GM18868 (cell line): ENCODE data around the gene ANKRD29.

Experiments
- ATAC-seq: cut with Tn5 transposase; IDR thresholded peaks from one replicate; pipeline ENCODE4 v1.9.1; 2021; ENCODE audit warnings: mild to moderate bottlenecking, moderate library complexity; ENCODE audit not compliant: unreplicated experiment

The ANKRD29 gene

GRCh38 chr18:23688528-23688927, 25.8 kb upstream of the ANKRD29 start:
- no peak for ATAC-seq

- ATAC-seq, result no peak
These were observed 21.9 kb upstream of the ANKRD29 start for GRCh38 chr18:23684515-23685197.

DNA sequence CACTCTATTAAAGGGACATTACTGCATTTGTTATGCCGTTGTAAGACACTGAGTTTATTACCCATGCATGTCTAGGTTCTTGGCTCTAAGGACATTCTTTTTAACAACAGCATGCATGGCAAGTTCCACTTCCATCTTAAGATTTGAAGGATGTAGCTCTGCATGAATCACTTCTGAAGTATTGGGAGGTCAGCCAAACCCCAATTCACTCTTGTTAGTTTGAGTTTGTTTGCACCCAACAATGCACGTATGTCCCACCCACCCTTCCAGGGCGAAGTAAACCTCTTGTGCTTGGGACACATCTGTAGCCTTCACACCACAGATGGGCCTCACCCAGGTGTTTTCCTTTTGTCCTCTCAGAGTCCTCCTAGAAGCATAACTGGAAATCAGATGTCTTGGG, 21.0 kb upstream of the ANKRD29 start:
- no peak for ATAC-seq

- no peak for ATAC-seq
These were observed 20.4 kb upstream of the ANKRD29 start for GRCh38 chr18:23683155-23683554.

GRCh38 chr18:23682472-23682871, 19.8 kb upstream of the ANKRD29 start:
- peak; percentile 65 for ATAC-seq

DNA sequence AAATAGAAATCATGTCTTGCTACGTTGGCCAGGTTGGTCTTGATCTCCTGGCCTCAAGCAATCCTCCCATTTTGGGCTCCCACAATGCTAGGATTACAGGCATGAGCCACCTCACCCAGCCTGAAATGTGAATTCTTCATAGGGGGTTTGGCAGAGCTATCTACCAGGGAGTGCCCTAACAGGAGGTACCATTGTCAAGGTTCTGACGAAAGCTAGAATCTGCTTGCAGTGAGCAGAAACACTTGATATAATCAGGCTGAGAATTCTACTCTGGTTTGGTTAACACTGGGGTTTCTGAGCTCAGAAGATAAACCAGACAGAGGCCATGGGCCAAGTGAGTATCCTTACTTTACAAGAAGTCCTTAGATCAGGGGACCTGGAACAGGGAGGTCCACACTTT, 19.3 kb upstream of the ANKRD29 start:
- ATAC-seq, result peak; percentile 24

DNA sequence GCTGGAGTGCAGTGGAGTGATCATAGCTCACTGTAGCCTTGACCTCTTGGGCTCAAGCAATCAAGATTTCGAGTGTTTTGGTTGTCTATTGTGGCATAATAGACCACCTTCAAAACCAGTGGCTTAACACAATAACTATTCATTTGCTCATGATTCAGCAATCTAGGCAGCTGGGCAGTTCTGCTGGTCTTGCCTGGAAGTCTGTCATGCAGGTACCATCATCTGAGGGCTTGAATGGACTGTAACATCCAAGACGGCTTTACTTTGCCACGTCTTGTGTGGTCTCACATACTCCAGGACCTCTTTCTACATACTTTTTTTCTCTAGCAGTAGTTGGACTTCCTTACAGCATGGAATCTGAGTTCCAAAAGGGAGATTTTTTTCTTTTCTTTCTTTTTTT, 13.2 kb upstream of the ANKRD29 start:
- ATAC-seq, result no peak

- no peak for ATAC-seq
These were observed 12.5 kb upstream of the ANKRD29 start for GRCh38 chr18:23675236-23675635.

DNA sequence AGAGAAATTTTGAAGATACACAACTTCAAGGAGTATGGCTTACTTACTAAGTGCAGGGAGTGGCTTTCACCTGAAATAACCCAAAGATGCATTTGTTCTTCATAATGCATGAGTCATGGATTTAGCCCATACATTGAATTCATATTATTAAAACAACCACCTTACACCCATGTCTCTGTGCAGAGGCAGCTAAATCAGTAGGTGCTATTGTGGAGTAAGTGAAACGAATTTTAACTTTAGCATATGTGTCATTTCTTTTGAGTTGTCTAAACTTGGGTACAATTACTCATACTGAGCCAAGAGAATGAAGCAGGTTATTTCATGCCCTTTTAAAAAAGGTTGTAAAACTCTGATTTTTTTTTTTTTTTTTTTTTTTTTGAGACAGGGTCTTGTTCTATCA, 11.0 kb upstream of the ANKRD29 start:
- ATAC-seq, result no peak

- no peak for ATAC-seq
These were observed 8.9 kb upstream of the ANKRD29 start for GRCh38 chr18:23671564-23671963.

DNA sequence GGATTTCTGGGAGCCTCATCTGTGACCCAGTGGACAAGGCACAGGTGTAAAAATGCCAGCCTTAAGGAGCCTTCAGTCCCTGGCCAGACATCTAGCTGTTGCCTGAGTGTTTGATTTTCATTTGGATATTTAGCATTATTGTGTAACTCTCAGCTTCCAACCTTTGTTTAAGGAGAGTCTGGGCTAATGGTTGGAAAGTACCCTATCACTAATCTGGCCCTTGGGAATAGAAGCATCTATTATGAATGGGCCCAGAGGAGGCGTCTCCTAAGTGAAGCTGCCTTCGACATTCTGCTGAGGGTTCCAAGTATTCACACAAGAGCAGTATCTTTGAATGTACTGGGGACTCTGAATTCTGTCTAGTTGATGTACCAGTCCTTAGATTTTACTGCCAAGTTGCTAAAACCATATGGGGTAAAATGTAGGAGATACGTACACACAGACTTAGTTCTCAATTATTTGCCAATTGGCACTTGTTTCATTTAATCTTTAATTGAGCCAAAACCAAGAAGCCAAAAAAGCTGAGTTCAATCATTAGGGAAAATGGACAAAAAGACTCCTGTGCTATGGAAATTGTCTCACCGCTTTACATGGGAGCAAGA, 7.2 kb upstream of the ANKRD29 start:
- ATAC-seq, result no peak

DNA sequence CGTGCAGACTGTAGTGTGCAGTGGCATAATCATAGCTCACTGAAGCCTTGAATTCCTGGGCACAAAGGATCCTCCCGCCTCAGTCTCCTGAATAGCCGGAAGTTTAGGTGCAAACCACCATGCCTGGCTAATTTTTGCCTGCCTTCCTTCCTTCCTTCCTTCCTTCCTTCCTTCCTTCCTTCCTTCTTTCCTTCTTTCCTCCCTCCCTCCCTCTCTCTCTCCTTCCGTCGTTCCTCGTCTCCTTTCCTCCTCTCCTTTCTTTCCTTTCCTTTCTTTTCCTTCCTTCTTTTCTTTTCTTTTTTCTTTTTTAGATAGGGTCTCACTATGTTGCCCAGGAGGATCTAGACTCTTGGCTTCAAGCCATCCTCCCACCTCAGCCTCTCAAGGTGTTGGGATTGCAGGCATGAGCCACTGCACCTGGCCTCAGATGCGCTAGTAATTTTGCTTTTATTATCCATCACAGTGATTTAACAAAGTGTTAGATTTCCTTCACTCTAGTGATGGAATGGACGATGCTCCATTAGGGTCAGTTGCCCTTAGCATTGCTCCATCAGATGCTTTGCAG, 6.6 kb upstream of the ANKRD29 start:
- no peak for ATAC-seq

- ATAC-seq, result no peak
These were observed 6.0 kb upstream of the ANKRD29 start for GRCh38 chr18:23668731-23669130.

DNA sequence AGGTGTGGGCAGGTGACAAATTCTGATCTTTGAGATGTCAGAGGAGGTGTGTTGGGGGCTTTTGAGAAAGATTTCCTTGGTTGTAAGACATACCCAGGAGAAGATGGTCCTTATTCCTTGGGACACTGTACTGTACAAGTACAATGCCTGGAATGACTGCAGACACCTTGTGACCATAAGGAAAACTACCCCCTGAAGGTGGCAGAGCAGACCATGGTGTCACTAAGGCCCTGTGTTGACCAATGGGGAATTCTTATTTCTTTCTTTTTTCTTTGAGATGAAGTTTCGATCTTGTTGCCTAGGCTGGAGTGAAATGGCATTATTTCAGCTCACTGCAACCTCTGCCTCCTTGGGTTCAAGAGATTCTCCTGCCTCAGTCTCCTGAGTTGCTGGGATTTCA, 4.4 kb upstream of the ANKRD29 start:
- no peak for ATAC-seq

DNA sequence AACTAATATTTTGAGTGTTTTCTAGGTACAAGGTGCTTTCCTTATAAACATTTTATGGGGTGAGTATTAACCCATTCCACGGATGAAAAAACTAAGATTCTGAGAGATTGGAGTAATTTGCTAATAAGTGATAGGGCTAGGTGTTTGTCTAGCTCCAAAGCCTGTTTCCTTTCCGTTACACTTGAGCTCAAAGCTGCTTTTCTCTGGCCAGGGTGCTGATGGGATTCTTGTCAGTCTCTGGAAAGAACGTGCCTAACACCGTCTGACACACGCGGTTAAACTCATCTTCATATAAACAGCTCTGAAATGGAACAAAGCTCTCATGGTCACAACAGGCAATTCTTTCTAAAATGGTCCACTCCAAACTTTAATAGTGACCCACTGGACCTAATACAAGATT, 2.0 kb upstream of the ANKRD29 start:
- ATAC-seq, result no peak

DNA sequence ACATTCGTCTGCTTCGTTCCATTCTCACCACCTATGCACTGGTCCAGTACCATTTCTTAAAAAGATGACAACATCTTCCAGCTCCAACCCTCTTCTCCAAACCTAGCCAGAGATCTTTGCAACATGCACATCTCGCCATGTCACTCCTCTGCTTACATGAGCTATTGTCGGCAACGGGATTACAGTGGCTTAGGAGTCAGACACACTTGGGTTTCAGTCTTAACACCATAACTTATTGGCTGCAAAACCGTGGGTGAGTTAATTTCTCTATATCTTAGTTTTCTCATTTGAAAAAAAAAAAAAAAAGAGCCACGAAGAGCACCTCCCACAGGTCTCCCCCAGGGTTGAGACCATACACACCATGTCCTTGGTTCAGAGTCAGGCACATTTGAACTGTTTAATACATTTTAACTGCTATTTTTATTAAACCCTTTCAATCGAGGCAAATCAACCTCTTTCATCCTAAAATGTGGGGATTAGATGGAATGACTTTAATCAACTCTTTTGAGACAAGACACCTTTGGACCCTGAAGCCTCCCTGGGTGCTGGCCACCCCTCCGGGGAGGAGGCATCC, 889 bp downstream of the ANKRD29 start:
- no peak for ATAC-seq

DNA sequence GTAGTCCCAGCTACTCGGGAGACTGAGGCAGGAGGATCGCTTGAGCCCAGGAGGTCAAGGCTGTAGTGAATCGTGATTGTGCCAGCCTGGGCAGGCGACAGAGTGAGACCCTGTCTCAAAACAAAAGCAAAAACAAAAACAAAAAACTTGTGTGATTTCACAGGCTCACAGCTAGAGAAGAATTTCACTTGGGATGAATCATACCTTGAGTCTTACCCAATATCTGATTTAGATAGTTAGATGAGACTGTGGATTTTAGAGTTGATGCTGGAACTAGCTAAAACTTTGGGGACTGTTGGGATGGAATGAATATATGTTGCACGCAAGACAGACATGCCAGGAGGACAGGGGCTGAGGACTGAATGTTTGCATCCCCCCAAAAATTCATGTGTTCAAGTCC, 4.4 kb downstream of the ANKRD29 start:
- no peak for ATAC-seq

DNA sequence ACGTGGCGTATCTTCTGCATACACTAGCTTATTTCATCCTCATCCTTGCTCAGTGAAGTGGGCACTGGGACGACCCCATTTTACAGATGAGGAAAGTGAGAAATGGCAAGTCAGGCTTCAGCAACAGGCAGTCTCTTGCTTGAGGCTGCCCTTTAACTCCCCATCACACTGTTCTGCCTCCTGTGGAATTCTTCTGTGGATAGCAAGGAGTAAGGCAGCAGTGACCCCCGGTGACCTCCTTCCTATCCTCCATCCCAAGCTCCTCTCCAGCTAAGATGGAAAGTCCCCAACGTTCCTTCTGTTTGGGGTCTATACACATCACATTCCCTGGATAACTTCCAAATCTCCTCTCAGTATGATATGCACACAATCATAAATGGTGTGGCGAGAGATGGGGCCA, 10.5 kb downstream of the ANKRD29 start:
- ATAC-seq, result no peak

DNA sequence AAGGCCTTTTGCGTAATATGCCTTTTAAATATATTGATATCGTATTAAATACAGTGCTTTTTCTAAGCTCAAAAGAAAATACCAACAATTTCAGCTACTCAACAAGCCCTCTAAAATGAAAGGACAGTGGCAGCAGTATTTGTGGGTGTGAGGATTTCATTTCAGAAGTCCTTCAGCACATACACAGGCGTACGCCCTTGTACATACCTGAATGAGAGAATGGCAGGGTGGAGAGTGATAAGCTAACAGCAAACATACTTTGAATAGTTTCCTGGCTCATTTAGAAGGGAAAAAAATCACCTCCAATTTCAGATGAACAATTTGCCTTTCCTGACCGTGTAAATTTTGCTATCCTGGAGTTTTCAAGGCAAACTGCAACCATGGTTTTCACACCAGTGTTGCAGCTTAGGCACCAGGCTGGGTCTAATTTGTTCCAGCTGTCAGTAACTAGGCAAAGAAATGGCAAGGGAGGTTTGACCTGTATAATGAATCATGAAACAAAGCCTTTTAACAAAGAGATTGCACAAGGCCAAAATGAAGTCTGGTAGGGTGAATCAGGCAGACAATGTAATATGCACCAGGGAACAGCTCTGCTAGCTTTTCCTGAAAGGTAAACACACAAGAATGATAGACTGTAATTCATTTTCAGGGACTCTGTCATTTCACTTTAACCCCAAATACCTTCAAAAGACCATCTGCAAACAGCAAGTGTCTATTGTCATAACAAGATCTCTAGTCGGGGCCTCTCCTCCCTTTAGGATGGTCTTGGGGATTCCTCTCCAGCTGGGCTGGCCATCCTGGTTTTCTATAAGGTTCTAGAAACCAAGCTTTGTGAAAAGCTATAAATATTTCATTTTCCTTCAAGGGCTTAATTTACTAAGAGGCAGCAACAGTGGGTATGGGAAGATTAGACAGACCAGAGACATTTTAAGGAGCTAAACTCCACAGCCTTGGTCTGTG, 11.5 kb downstream of the ANKRD29 start:
- no peak for ATAC-seq

DNA sequence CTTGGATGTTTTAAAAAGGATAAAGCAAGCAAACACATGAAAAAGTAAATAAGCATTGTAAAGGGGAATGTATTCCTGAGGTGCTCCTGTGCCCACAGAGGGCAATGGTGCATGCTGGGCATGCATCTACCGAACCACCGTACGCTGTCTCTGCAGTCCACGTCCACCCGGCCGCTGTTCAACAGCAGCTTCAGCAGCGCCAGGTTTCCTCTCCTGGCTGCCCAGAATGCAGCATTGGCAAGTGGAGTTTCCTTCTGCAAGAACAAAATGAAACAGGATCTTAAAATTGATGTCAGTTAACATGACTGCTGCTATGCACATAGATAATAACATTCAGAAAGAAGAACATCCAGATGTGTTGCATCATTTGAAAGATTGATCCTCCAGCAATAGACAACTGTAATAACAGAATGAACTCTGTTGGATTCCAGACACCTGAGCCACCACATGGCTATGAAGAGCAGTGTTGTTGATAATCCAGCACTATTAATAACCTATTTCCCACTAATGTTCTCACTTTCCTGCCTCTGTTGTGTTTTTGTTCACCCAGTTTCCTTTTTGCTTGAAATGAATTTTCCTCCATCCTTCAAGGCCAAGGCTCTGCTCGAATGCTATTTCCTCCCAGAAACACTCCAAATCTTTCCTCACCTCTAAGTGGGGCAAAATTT, 13.6 kb downstream of the ANKRD29 start:
- ATAC-seq, result no peak

- ATAC-seq, result no peak
These were observed 14.3 kb downstream of the ANKRD29 start for GRCh38 chr18:23648456-23648855.
